Osteoblast (primary cell): ENCODE data around the gene KRTAP2-4. TPM values are rescaled to one million over a fixed set of nuclear protein-coding genes. Genes with fewer than 3 reads are reported as not detected.
"Not testable (repeated sequence)": the region's sequence is repeated elsewhere in the genome, so short reads cannot be mapped to it uniquely, and the experiment has no call there.

Source experiments
- DNase-seq: peaks from one replicate; pipeline ENCODE4 v3.0.0; 2011; ENCODE audit warnings: low spot score, mixed read lengths; ENCODE audit not compliant: insufficient read length; ENCODE audit errors: missing footprints
- H2AFZ ChIP-seq: 2 replicates; pipeline ENCODE4 v1.6.0; 2011; ENCODE audit warnings: mild to moderate bottlenecking, low read length
- H3K27ac ChIP-seq: 2 replicates; pipeline ENCODE4 v1.5.1; 2011; ENCODE audit warnings: mild to moderate bottlenecking, low read depth, low read length, moderate library complexity
- H3K27me3 ChIP-seq: 2 replicates; pipeline ENCODE4 v1.6.0; 2012; ENCODE audit warnings: mild to moderate bottlenecking, control low read depth, inconsistent platforms, low read length, moderate library complexity; ENCODE audit not compliant: insufficient read depth
- H3K36me3 ChIP-seq: 2 replicates; pipeline ENCODE4 v1.5.1; 2011; ENCODE audit warnings: mild to moderate bottlenecking, low read length, control low read depth, moderate library complexity; ENCODE audit not compliant: insufficient read depth
- H3K4me1 ChIP-seq: 2 replicates; pipeline ENCODE4 v1.5.1; 2011; ENCODE audit warnings: mild to moderate bottlenecking, low read length, control low read depth, moderate library complexity; ENCODE audit not compliant: insufficient read depth
- H3K4me2 ChIP-seq: 2 replicates; pipeline ENCODE4 v1.6.0; 2011; ENCODE audit warnings: mild to moderate bottlenecking, low read length; ENCODE audit not compliant: insufficient read depth
- H3K4me3 ChIP-seq: fragments of 200-600 bp; sonication (generic); 3 replicates; pipeline ENCODE4 v1.5.1; 2012; ENCODE audit warnings: mild to moderate bottlenecking, low read length, inconsistent platforms; ENCODE audit not compliant: insufficient read depth
- H3K79me2 ChIP-seq: 2 replicates; pipeline ENCODE4 v1.6.0; 2012; ENCODE audit warnings: mild to moderate bottlenecking, low read length, control low read depth, inconsistent platforms; ENCODE audit not compliant: insufficient read depth
- H3K9me3 ChIP-seq: 2 replicates; pipeline ENCODE4 v1.5.1; 2011; ENCODE audit warnings: low read depth, low read length, control low read depth
- H4K20me1 ChIP-seq: 2 replicates; pipeline ENCODE4 v1.6.0; 2012; ENCODE audit warnings: mild to moderate bottlenecking, low read length, control low read depth; ENCODE audit not compliant: insufficient read depth
- total RNA-seq: library from RNA; depleted of rRNA; stranded (reverse); fragments of >200 nt; gene quantifications from 2 replicates; pipeline ENCODE4 v1.2.3, GENCODE V29; 2012
- TF ChIP-seq, protein P1 (sequence below): IDR thresholded peaks from 2 replicates; pipeline ENCODE4 v1.5.1; 2011; ENCODE audit warnings: mild to moderate bottlenecking, low read depth, low read length, moderate library complexity; ENCODE audit errors: extremely low read depth

Gene KRTAP2-4
- total RNA-seq, 1 donor: not detected

- Histone ChIP-seq H3K36me3 (no peaks in the 10 kb centered on the region), H2AFZ (no peak overlapping the region), H3K4me2 (peak overlapping the region; percentile 35), H3K9me3 (peaks cover 2% of the 10 kb centered on the region), H3K27ac (peak overlapping the region; percentile 94), H3K27me3 (no peaks in the 10 kb centered on the region), H3K4me1 (peaks cover 53% of the 10 kb centered on the region), H3K79me2 (peaks cover 6% of the 10 kb centered on the region), H3K4me3 (no peak overlapping the region), H4K20me1 (no peaks in the 10 kb centered on the region)
- DNase-seq: peak; percentile 86
- TF ChIP-seq, protein P1, sequence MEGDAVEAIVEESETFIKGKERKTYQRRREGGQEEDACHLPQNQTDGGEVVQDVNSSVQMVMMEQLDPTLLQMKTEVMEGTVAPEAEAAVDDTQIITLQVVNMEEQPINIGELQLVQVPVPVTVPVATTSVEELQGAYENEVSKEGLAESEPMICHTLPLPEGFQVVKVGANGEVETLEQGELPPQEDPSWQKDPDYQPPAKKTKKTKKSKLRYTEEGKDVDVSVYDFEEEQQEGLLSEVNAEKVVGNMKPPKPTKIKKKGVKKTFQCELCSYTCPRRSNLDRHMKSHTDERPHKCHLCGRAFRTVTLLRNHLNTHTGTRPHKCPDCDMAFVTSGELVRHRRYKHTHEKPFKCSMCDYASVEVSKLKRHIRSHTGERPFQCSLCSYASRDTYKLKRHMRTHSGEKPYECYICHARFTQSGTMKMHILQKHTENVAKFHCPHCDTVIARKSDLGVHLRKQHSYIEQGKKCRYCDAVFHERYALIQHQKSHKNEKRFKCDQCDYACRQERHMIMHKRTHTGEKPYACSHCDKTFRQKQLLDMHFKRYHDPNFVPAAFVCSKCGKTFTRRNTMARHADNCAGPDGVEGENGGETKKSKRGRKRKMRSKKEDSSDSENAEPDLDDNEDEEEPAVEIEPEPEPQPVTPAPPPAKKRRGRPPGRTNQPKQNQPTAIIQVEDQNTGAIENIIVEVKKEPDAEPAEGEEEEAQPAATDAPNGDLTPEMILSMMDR: no peak
These were observed 6.9 kb downstream of the KRTAP2-4 start for GRCh38 chr17:41058741-41059140.

DNA sequence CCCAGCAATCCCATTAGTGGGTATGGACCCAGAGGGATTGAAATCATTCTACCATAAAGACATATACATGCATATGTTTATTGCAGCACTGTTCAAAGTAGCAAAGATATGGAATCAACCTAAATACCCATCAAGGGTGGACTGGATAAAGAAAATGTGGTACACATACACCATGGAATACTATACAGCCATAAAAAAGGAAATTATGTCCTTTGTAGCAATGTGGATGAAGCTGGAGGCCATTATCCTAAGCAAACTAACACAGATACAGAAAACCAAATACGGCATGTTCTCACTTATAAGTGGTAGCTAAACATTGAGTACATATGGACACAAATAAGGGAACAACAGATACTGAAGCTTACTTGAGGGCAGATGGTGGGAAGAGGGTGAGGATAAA, 8.1 kb downstream of the KRTAP2-4 start:
- peak overlapping the region; percentile 94 for H3K27ac ChIP-seq
- H4K20me1 ChIP-seq: no peaks in the 10 kb centered on the region
- TF ChIP-seq, protein P1: no peak
- H3K79me2 ChIP-seq: peaks cover 9% of the 10 kb centered on the region
- H3K4me2 ChIP-seq: no peak overlapping the region
- DNase-seq: no peak
- peaks cover 2% of the 10 kb centered on the region for H3K9me3 ChIP-seq
- H3K4me3 ChIP-seq: no peak overlapping the region
- H3K4me1 ChIP-seq: peaks cover 49% of the 10 kb centered on the region
- no peaks in the 10 kb centered on the region for H3K36me3 ChIP-seq
- H3K27me3 ChIP-seq: no peaks in the 10 kb centered on the region
- no peak overlapping the region for H2AFZ ChIP-seq

GRCh38 chr17:41055130-41055529, 10.5 kb downstream of the KRTAP2-4 start, which contains the start of gene KRTAP2-2:
TSS of gene KRTAP2-2 (minus strand) at chr17:41055230. CDS start at chr17:41055211, 19 bp downstream.
- not testable (repeated sequence) for DNase-seq, H3K79me2 ChIP-seq, H2AFZ ChIP-seq, H4K20me1 ChIP-seq, H3K4me2 ChIP-seq, H3K4me3 ChIP-seq, H3K9me3 ChIP-seq, H3K27me3 ChIP-seq, H3K36me3 ChIP-seq
- H3K4me1 ChIP-seq: peaks cover 34% of the 10 kb centered on the region
- H3K27ac ChIP-seq: peak within 1 kb of the TSS; percentile 66

GRCh38 chr17:41054556-41054955, 11.1 kb downstream of the KRTAP2-4 start:
- not testable (repeated sequence) for H4K20me1 ChIP-seq, H3K36me3 ChIP-seq, H3K4me3 ChIP-seq

GRCh38 chr17:41054025-41054424, 11.7 kb downstream of the KRTAP2-4 start:
- H3K27ac ChIP-seq: peak overlapping the region; percentile 66
- no peaks in the 10 kb centered on the region for H3K36me3 ChIP-seq
- H3K27me3 ChIP-seq: no peaks in the 10 kb centered on the region
- H3K9me3 ChIP-seq: peaks cover 2% of the 10 kb centered on the region
- H3K4me1 ChIP-seq: peaks cover 28% of the 10 kb centered on the region
- H2AFZ ChIP-seq: no peak overlapping the region
- no peaks in the 10 kb centered on the region for H4K20me1 ChIP-seq
- H3K79me2 ChIP-seq: peaks cover 9% of the 10 kb centered on the region
- no peak for DNase-seq
- no peak overlapping the region for H3K4me3 ChIP-seq
- TF ChIP-seq, protein P1: no peak
- H3K4me2 ChIP-seq: no peak overlapping the region

More at GRCh38 chr17:41054556-41054955, 11.1 kb downstream of the KRTAP2-4 start:
- not testable (repeated sequence) for H3K9me3 ChIP-seq, H3K4me2 ChIP-seq, H3K79me2 ChIP-seq, DNase-seq, H3K27me3 ChIP-seq, H2AFZ ChIP-seq, H3K27ac ChIP-seq
- H3K4me1 ChIP-seq: peaks cover 31% of the 10 kb centered on the region
